Common myeloid progenitor, CD34-positive (primary cell): Measurements from ENCODE around the gene SLC16A7.
A peak's percentile ranks its signal among the peaks of the same experiment; 100 is the strongest.

Source experiments
- CTCF ChIA-PET: fragments of 350-600 bp; sonication (Branson Sonifier 250); formaldehyde crosslinking; loops from one replicate; lab custom pipeline; 2021; ENCODE audit warnings: antibody characterized with exemption; lab: Charles Lee
- POLR2A ChIA-PET: fragments of 350-600 bp; sonication (Branson Sonifier 250); formaldehyde crosslinking; loops from one replicate; lab custom pipeline; 2021; ENCODE audit warnings: antibody characterized with exemption; lab: Charles Lee
- DNase-seq, 3 donors: peaks; one replicate each; pipeline versions ENCODE4 v3.0.0 to v3.0.0-alpha.2; 2013
- H3K27ac ChIP-seq, 2 experiments: 1 replicate in 1 of 2; 2 replicates in 1 of 2; pipeline ENCODE4 v1.7.0; 2013; ENCODE audit warnings: inconsistent platforms in 2 of 2, low read length in 2 of 2, mild to moderate bottlenecking in 2 of 2, low read depth in 1 of 2, moderate library complexity in 1 of 2; ENCODE audit not compliant: severe bottlenecking in 2 of 2, insufficient read depth in 1 of 2, poor library complexity in 1 of 2
- H3K27me3 ChIP-seq, 5 experiments: replicated peaks in 2 of 5; 1 replicate in 3 of 5; 2 replicates in 2 of 5; pipeline versions ENCODE4 v1.6.1 to v1.7.0; 2013; ENCODE audit warnings: low read length in 4 of 5, mild to moderate bottlenecking in 2 of 5, moderate library complexity in 2 of 5, inconsistent platforms in 1 of 5; ENCODE audit not compliant: insufficient read depth in 5 of 5, control insufficient read depth in 4 of 5
- H3K36me3 ChIP-seq, 4 experiments: 1 replicate in 2 of 4; 2 replicates in 2 of 4; pipeline versions ENCODE4 v1.6.1 to v1.7.0; 2013; ENCODE audit warnings: low read length in 3 of 4, control low read depth in 1 of 4, mild to moderate bottlenecking in 1 of 4; ENCODE audit not compliant: control insufficient read depth in 4 of 4, insufficient read depth in 4 of 4
- H3K4me1 ChIP-seq, 4 experiments: 1 replicate in 3 of 4; 2 replicates in 1 of 4; pipeline versions ENCODE4 v1.6.1 to v1.7.1; 2013; ENCODE audit warnings: low read length in 3 of 4, mild to moderate bottlenecking in 3 of 4, control low read depth in 1 of 4, inconsistent platforms in 1 of 4, moderate library complexity in 1 of 4; ENCODE audit not compliant: control insufficient read depth in 4 of 4, insufficient read depth in 4 of 4; ENCODE audit errors: control extremely low read depth in 1 of 4
- H3K4me3 ChIP-seq, 7 experiments: 1 replicate in 4 of 7; 2 replicates in 3 of 7; pipeline versions ENCODE4 v1.5.1 to v1.7.0; 2013; ENCODE audit warnings: mild to moderate bottlenecking in 7 of 7, low read length in 6 of 7, moderate library complexity in 6 of 7, inconsistent platforms in 2 of 7, low read depth in 2 of 7, control low read depth in 1 of 7; ENCODE audit not compliant: insufficient read depth in 4 of 7, control insufficient read depth in 1 of 7; ENCODE audit errors: extremely low read depth in 1 of 7
- H3K9me3 ChIP-seq, 5 experiments: 1 replicate in 4 of 5; 2 replicates in 1 of 5; pipeline versions ENCODE4 v1.6.1 to v1.7.1; 2013; ENCODE audit warnings: low read length in 4 of 5, mild to moderate bottlenecking in 2 of 5, inconsistent platforms in 1 of 5, low read depth in 1 of 5, moderate library complexity in 1 of 5; ENCODE audit not compliant: control insufficient read depth in 4 of 5, insufficient read depth in 2 of 5; ENCODE audit errors: control extremely low read depth in 1 of 5
- WGBS: methylation state at CpG from one replicate; pipeline ENCODE4 v1.1.5; 2013; ENCODE audit not compliant: insufficient coverage; 5-methylcytosine and 5-hydroxymethylcytosine counted together

SLC16A7 gene

DNA sequence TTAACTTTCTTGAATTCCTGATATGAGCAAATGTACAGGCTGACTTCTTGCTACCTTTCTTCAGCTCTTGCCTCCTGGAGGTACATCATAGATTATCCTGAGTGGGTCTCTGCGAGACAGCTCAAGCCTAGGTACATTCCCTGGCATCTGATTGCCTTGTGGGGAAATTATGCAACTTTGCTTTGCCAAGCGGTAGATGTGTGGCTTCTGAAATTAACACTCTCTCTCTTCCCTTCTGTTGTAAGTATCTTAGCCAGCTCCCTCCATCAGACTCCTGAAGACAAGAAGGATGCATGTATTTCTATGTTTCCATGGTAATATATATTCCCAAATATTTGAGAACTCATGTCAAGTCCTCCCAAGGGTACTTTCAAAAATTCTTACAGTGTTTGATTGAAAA is 16.2 kb upstream of the SLC16A7 start:
- H3K4me1 ChIP-seq, result peaks cover 2 to 12% (median 7%) of the 10 kb centered on the region in 4 experiments
- CTCF ChIA-PET, result no interaction called here
- POLR2A ChIA-PET, result no interaction called here
- H3K27ac ChIP-seq, result no peak overlapping the region
- H3K36me3 ChIP-seq, result no peaks in the 10 kb centered on the region
- no peak overlapping the region for H3K4me3 ChIP-seq
- no peaks in the 10 kb centered on the region for H3K27me3 ChIP-seq
- no CpG with 5 or more reads among the region's 2 CpGs for WGBS
- DNase-seq, result no peak
- no peaks in the 10 kb centered on the region for H3K9me3 ChIP-seq

DNA sequence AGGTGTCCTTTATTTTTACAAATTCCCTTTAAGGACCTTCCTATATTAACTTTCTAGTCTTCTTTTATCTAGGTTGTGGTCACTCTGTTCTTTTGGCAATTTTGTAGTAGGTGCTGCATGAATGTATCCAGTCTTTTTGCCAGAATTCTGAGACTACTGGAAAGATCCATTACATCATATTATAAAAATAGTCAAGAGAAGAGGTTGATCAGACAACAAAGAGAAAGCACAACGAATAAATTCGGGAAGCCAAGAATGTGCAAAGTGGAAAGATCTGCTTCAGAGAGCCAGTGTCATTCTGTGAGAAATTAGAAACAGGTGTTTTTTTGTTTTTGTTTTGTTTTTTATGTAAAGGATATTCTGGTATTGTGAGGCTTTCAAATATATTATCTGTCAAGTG is 15.8 kb upstream of the SLC16A7 start:
- no peaks in the 10 kb centered on the region for H3K9me3 ChIP-seq
- no peaks in the 10 kb centered on the region for H3K36me3 ChIP-seq
- CTCF ChIA-PET, result no interaction called here
- POLR2A ChIA-PET, result no interaction called here
- DNase-seq, result no peak
- H3K4me1 ChIP-seq, result peaks cover 2 to 12% (median 7%) of the 10 kb centered on the region in 4 experiments
- no peak overlapping the region for H3K27ac ChIP-seq
- WGBS, result no CpG with 5 or more reads among the region's 2 CpGs
- no peak overlapping the region for H3K4me3 ChIP-seq
- H3K27me3 ChIP-seq, result no peaks in the 10 kb centered on the region

DNA sequence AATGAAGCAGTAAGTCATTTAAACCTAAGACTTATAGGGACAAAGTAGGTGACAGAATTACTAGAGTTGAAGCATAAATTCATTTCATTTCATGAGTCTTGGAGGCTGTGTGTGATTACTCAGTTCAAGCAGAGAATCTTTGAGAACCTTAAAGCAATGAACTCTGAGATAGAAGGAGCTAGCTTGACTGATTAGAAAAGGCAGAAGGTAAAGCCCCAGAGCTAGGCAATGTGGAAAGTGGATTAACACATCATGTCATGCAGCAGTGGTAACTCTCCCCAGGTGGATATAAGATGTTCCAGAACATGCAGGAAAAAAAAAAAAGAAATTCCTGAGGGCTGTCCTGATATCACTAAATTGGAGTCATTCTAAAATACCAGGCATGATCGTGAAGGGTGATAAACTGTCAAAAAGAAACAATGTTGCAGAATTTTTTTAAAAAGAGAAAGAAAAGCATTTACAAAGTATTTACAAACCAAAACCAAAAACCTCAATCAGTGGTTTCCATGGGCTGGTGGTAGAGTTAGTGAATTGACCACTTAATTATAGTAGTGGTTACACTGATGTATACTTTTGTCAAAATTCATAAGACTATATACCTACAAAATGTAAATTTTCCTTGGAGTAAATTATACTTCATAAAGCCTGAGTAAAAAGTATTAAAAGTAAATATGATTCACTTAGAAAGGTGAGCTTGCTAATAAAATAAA is 12.7 kb upstream of the SLC16A7 start:
- ChIA-PET POLR2A (no interaction called here), CTCF (interaction anchor here (1.0 kb wide), 1 partner anchor 13 kb away, joined by 4 read pairs; the partner anchor contains the start of gene SLC16A7)
- Histone ChIP-seq H3K36me3 (no peaks in the 10 kb centered on the region), H3K27me3 (no peaks in the 10 kb centered on the region), H3K27ac (no peak overlapping the region), H3K4me1 (peaks cover under 1 to 7% (median 4%) of the 10 kb centered on the region in 4 experiments), H3K9me3 (no peaks in the 10 kb centered on the region), H3K4me3 (no peak overlapping the region)
- no CpG with 5 or more reads among the region's 1 CpG for WGBS
- DNase-seq, result peak in 1 of 3 donors; percentile 14

DNA sequence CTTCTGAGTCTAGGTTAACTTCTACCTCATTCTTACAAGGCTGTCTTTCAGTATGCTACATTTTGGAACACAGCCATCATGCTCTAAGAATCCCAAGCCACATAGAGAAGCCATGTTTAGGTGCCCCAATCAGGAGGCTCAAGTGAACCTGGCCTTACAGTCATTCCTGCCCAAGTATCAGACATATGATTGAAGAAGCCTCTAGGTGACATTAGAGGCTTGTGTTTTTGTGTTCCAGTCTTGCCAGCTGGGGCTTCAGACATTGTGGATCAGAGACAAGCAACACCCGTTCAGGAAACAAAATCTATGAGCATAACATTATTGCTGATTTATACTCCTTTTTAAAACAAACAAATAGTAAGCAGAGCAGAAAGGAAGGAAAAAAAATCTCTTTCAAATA is 8.1 kb upstream of the SLC16A7 start:
- no peaks in the 10 kb centered on the region for H3K9me3 ChIP-seq
- POLR2A ChIA-PET, result no interaction called here
- DNase-seq, result no peak
- no peak overlapping the region for H3K27ac ChIP-seq
- WGBS, result no CpG with 5 or more reads among the region's 1 CpG
- H3K27me3 ChIP-seq, result no peaks in the 10 kb centered on the region
- CTCF ChIA-PET, result no interaction called here
- no peak overlapping the region for H3K4me3 ChIP-seq
- no peaks in the 10 kb centered on the region for H3K36me3 ChIP-seq
- H3K4me1 ChIP-seq, result no peaks in the 10 kb centered on the region

DNA sequence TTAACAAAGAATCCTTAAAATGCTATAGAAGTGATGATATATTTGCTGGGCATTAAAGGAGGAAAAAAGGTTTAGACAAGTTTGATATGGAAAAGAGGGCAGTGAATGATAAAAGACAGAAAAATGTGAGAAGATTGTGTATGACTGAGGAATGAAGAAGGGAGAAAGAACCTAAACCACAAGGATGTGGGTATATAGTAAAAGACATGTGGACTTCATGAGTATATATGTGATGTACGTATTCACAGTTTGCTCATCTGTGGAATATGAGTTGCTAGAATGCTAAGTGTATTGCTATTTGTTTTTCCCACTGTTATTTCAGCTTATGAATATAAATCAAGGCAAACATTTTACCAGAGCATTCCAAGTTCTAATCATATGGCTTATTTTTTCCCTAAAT is 2.1 kb upstream of the SLC16A7 start:
- ChIA-PET CTCF (interaction anchor here (0.9 to 1.6 kb wide), 2 partner anchors 9 to 11 kb away, joined by 3 read pairs; no protein-coding TSS in a partner anchor), POLR2A (no interaction called here)
- no peak for DNase-seq
- no peaks in the 10 kb centered on the region for H3K9me3 ChIP-seq
- H3K27me3 ChIP-seq, result no peaks in the 10 kb centered on the region
- no peak overlapping the region for H3K4me3 ChIP-seq
- H3K27ac ChIP-seq, result no peak overlapping the region
- H3K4me1 ChIP-seq, result peaks cover 7 to 34% (median 22%) of the 10 kb centered on the region in 4 experiments
- no CpG with 5 or more reads among the region's 1 CpG for WGBS
- H3K36me3 ChIP-seq, result no peaks in the 10 kb centered on the region

DNA sequence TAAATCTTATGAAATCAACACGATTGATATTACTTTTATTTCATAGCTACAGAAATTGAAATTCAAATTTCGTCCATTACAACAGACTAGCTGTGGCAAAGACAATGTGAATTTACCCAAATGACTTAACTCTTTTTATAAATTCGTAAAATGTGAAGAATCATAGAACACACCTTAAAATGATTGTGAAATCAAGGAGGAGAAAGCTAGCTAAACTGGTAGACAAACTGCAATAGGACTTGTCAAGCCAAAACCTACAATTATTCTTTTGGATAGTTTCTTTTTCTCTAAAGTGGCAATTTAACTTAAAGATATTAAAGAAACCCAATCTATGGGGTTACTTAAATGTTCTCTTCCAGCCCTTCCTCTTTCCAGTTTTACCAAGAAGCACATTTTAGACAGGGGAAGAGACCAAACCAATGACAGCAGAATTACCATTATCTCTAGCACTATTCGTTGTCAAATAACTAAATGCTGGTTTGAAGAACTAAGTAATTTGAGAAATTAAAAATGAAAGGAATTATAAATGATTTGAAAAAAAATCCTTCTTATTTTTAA is 807 bp upstream of the SLC16A7 start:
- no peaks in the 10 kb centered on the region for H3K27me3 ChIP-seq
- H3K9me3 ChIP-seq, result no peaks in the 10 kb centered on the region
- WGBS, result no CpG with 5 or more reads among the region's 4 CpGs
- H3K4me1 ChIP-seq, result peaks cover 7 to 43% (median 25%) of the 10 kb centered on the region in 4 experiments
- ChIA-PET CTCF (interaction anchor here (1.3 to 1.6 kb wide), 4 partner anchors 8 to 193 kb away, joined by 3 to 4 read pairs (median 4); no protein-coding TSS in a partner anchor), POLR2A (interaction anchor here (1.0 kb wide), 1 partner anchor 166 kb away, joined by 3 read pairs; no protein-coding TSS in a partner anchor)
- H3K4me3 ChIP-seq, result peak overlapping the region in 6 of 7 experiments; percentile 79 to 98 (median 92)
- peak overlapping the region; percentile 69 to 75 for H3K27ac ChIP-seq
- peak in 2 of 3 donors; percentile 35 to 50 for DNase-seq
- peaks cover 0 to 4% (median 0%) of the 10 kb centered on the region in 4 experiments for H3K36me3 ChIP-seq

DNA sequence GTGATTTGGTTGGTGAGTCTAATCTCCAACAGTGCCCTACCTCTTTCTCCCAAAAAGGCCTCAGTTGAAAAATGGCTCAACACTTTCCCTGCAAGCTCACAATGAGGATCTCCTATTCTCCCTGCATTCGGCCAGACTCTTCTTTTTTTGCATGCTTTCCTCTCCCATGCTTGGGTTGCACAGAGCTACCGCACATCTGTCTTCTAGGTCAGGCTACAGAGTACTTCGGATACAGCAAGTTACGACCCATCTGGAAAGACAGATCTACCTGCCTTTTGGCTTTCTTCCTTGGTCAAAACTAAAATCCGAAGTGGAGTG is 305 bp upstream of the SLC16A7 start:
- Histone ChIP-seq H3K4me3 (peak overlapping the region; percentile 31 to 98 (median 89)), H3K27ac (peak overlapping the region; percentile 69 to 75), H3K9me3 (no peaks in the 10 kb centered on the region), H3K4me1 (peaks cover 7 to 47% (median 25%) of the 10 kb centered on the region in 4 experiments), H3K27me3 (no peaks in the 10 kb centered on the region), H3K36me3 (peaks cover 0 to 4% (median 0%) of the 10 kb centered on the region in 4 experiments)
- POLR2A ChIA-PET, result interaction anchor here (1.0 kb wide), 1 partner anchor 167 kb away, joined by 3 read pairs; no protein-coding TSS in a partner anchor
- CTCF ChIA-PET, result interaction anchor here (1.3 to 1.5 kb wide), 3 partner anchors 13 to 192 kb away, joined by 3 to 4 read pairs (median 4); no protein-coding TSS in a partner anchor
- no peak for DNase-seq
- WGBS, result 2% methylated on average over 5 of the region's 5 CpGs
